HEK293T (cell line): ENCODE results near the gene HOXD1.

Source experiments
- BHLHE40 ChIP-seq: fragments of 450-650 bp; IDR thresholded peaks from 2 replicates; pipeline ENCODE4 v1.6.1; 2016; ENCODE audit warnings: mild to moderate bottlenecking, moderate library complexity, borderline replicate concordance
- FOXK2 ChIP-seq: fragments of 450-650 bp; IDR thresholded peaks from 2 replicates; pipeline ENCODE4 v1.6.1; 2016; ENCODE audit warnings: mild to moderate bottlenecking
- FOXM1 ChIP-seq: fragments of 450-650 bp; IDR thresholded peaks from 2 replicates; pipeline ENCODE4 v1.6.1; 2017; ENCODE audit warnings: mild to moderate bottlenecking, borderline replicate concordance
- NFRKB ChIP-seq: fragments of 450-650 bp; IDR thresholded peaks from 2 replicates; pipeline ENCODE4 v1.6.1; 2016; ENCODE audit warnings: mild to moderate bottlenecking, moderate library complexity
- SP1 ChIP-seq: fragments of 450-650 bp; IDR thresholded peaks from 2 replicates; pipeline ENCODE4 v1.6.1; 2017
- SUZ12 ChIP-seq: fragments of 450-650 bp; IDR thresholded peaks from 2 replicates; pipeline ENCODE4 v1.6.1; 2016; ENCODE audit warnings: mild to moderate bottlenecking
- ZNF384 ChIP-seq: fragments of 450-650 bp; IDR thresholded peaks from 2 replicates; pipeline ENCODE4 v1.6.1; 2016

DNA sequence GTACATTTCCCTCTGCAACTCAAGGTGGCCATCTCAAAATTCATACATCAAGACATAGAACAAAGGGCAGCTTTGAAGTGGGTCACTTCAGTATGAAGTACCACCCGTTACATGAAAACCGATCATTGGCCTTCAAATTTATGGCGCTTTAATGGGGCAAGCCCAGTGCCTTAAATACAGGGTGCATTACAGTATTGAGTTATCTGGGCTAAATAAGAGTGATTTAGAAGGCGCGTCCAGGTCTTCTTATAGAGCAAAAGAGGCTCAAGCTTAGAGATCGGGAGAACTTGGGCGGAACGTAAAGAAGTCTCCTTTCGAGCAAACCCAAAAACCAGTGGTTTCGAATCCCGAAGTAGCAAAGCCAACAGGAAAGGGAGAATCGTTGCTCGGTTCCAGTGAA lies 24.3 kb upstream of the HOXD1 start:
- TF ChIP-seq NFRKB (no peak), FOXM1 (no peak), SP1 (no peak), BHLHE40 (no peak), FOXK2 (no peak), SUZ12 (no peak), ZNF384 (no peak)
